K562 (cell line): ENCODE measurements around the gene SLC18A3. TPM values are rescaled to one million over a fixed set of nuclear protein-coding genes. Genes with fewer than 3 reads are reported as not detected.

Experiments
- ARHGAP35 ChIP-seq: fragments of 450-650 bp; IDR thresholded peaks from 2 replicates; pipeline ENCODE4 v1.6.1; 2018; ENCODE audit not compliant: partially characterized antibody
- CHCHD3 ChIP-seq: fragments of 250-450 bp; sonication (Bioruptor Pico); IDR thresholded peaks from 2 replicates; pipeline ENCODE4 v2.1.2; 2022; ENCODE audit warnings: mild to moderate bottlenecking
- CSDE1 ChIP-seq, 2 experiments: fragments of 450-650 bp; IDR thresholded peaks; 2 replicates each; pipeline ENCODE4 v1.6.1; 2016; ENCODE audit warnings: mild to moderate bottlenecking in 1 of 2
- CTCFL ChIP-seq: IDR thresholded peaks from 2 replicates; pipeline ENCODE4 v1.6.1; 2011; ENCODE audit warnings: borderline replicate concordance, low read depth, mild to moderate bottlenecking, moderate library complexity, low read length; ENCODE audit not compliant: insufficient read depth, poor library complexity, severe bottlenecking
- CXXC5 ChIP-seq: fragments of 250-450 bp; sonication (Bioruptor Pico); IDR thresholded peaks from 2 replicates; pipeline ENCODE4 v1.8.0; 2022; ENCODE audit warnings: inconsistent platforms, mild to moderate bottlenecking, moderate library complexity
- DMBX1 ChIP-seq: fragments of 250-450 bp; sonication (Bioruptor Pico); IDR thresholded peaks from 2 replicates; pipeline ENCODE4 v1.8.0; 2022; ENCODE audit warnings: inconsistent platforms, mild to moderate bottlenecking, moderate library complexity, borderline replicate concordance
- DPF2 ChIP-seq: fragments of 450-650 bp; IDR thresholded peaks from 2 replicates; pipeline ENCODE4 v1.6.1; 2016
- HNRNPK ChIP-seq: fragments of 200-400 bp; formaldehyde crosslinking; IDR thresholded peaks from one replicate; pipeline ENCODE4 v1.6.1; 2018; ENCODE audit warnings: mild to moderate bottlenecking, low read depth, low read length; ENCODE audit not compliant: poor library complexity, severe bottlenecking
- NR1H2 ChIP-seq: sonication (generic); formaldehyde crosslinking; IDR thresholded peaks from 2 replicates; pipeline ENCODE4 v1.4.0; 2020; ENCODE audit warnings: mild to moderate bottlenecking, missing genetic modification reagents
- NR2C2 ChIP-seq, 2 experiments: fragments of 200-800 bp in 1 of 2; sonication (Bioruptor generic) in 1 of 2; sonication (generic) in 1 of 2; formaldehyde crosslinking in 1 of 2; IDR thresholded peaks; 2 replicates each; pipeline versions ENCODE4 v1.6.1 to v1.8.0; 2016 to 2022; ENCODE audit warnings: mild to moderate bottlenecking in 1 of 2, missing compliant biosample characterization in 1 of 2, missing genetic modification characterization in 1 of 2, missing genetic modification reagents in 1 of 2
- POLR2A ChIP-seq: fragments of 450-650 bp; conservative IDR thresholded peaks from 2 replicates; pipeline ENCODE4 v1.6.1; 2016
- SMAD4 ChIP-seq: fragments of 250-450 bp; sonication (Bioruptor Pico); conservative IDR thresholded peaks from 2 replicates; pipeline ENCODE4 v1.8.0; 2021; ENCODE audit warnings: inconsistent platforms, mild to moderate bottlenecking, moderate library complexity
- TGIF2 ChIP-seq: sonication (generic); formaldehyde crosslinking; IDR thresholded peaks from 2 replicates; pipeline ENCODE4 v1.8.1; 2022; ENCODE audit warnings: mild to moderate bottlenecking, missing genetic modification reagents, moderate library complexity
- ZNF232 ChIP-seq: sonication (generic); formaldehyde crosslinking; IDR thresholded peaks from 2 replicates; pipeline ENCODE4 v1.8.0; 2022; ENCODE audit warnings: mild to moderate bottlenecking, missing genetic modification reagents
- ZNF785 ChIP-seq: fragments of 250-450 bp; sonication (Bioruptor Pico); IDR thresholded peaks from 2 replicates; pipeline ENCODE4 v1.4.0; 2020; ENCODE audit warnings: mild to moderate bottlenecking
- polyA plus RNA-seq, 8 experiments: library from polyadenylated mRNA; depleted of rRNA in 4 of 8; stranded (reverse) in 5 of 8; unstranded in 3 of 8; fragments of >200 nt; fragmentation: Nextera tagmentation in 2 of 8; fragmentation: Illumina TruSeq in 1 of 8; extraction: Ambion mirVana in 2 of 8; extraction: Trizol in 1 of 8; gene quantifications; 2 replicates each; pipeline versions ENCODE4 v1.2.1 to v1.2.3, GENCODE V29; 2011 to 2014; ENCODE audit warnings: inconsistent platforms in 1 of 8, missing spikeins in 1 of 8
- total RNA-seq, 7 experiments: library from RNA; depleted of rRNA in 6 of 7; stranded (reverse); fragments of >200 nt in 6 of 7; fragmentation: Illumina TruSeq in 2 of 7; extraction: Trizol in 2 of 7; gene quantifications; 2 replicates each; pipeline versions ENCODE4 v1.2.1 to v1.2.3, GENCODE V29; 2011 to 2021; ENCODE audit warnings: low replicate concordance in 1 of 7
- TF ChIP-seq, protein P1 (sequence below): fragments of 250-450 bp; sonication (Bioruptor Pico); IDR thresholded peaks from 2 replicates; pipeline ENCODE4 v1.5.0; 2022; ENCODE audit warnings: mild to moderate bottlenecking
- TF ChIP-seq, protein P2 (sequence below): fragments of 250-450 bp; sonication (Bioruptor Pico); IDR thresholded peaks from 2 replicates; pipeline ENCODE4 v1.4.0; 2020; ENCODE audit warnings: mild to moderate bottlenecking
- TF ChIP-seq, protein P3 (sequence below): fragments of 450-650 bp; IDR thresholded peaks from 2 replicates; pipeline ENCODE4 v1.6.1; 2016; ENCODE audit warnings: missing biosample characterization, missing genetic modification characterization
- TF ChIP-seq, protein P4 (sequence below), 2 experiments: fragments of 450-650 bp; IDR thresholded peaks; 2 replicates each; pipeline ENCODE4 v1.6.1; 2016

The SLC18A3 gene
- total and polyA plus RNA-seq, 9 of the 15 experiments (the other 6 are each of a cell fraction or from before 2014, with no cell fraction given), result not detected

GRCh38 chr10:49606981-49607535 is 3.1 kb upstream of the SLC18A3 start (continued):
- TF ChIP-seq, protein P1, sequence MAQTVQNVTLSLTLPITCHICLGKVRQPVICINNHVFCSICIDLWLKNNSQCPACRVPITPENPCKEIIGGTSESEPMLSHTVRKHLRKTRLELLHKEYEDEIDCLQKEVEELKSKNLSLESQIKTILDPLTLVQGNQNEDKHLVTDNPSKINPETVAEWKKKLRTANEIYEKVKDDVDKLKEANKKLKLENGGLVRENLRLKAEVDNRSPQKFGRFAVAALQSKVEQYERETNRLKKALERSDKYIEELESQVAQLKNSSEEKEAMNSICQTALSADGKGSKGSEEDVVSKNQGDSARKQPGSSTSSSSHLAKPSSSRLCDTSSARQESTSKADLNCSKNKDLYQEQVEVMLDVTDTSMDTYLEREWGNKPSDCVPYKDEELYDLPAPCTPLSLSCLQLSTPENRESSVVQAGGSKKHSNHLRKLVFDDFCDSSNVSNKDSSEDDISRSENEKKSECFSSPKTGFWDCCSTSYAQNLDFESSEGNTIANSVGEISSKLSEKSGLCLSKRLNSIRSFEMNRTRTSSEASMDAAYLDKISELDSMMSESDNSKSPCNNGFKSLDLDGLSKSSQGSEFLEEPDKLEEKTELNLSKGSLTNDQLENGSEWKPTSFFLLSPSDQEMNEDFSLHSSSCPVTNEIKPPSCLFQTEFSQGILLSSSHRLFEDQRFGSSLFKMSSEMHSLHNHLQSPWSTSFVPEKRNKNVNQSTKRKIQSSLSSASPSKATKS (CRISPR knock-in tag), result no peak
- TF ChIP-seq, protein P2, sequence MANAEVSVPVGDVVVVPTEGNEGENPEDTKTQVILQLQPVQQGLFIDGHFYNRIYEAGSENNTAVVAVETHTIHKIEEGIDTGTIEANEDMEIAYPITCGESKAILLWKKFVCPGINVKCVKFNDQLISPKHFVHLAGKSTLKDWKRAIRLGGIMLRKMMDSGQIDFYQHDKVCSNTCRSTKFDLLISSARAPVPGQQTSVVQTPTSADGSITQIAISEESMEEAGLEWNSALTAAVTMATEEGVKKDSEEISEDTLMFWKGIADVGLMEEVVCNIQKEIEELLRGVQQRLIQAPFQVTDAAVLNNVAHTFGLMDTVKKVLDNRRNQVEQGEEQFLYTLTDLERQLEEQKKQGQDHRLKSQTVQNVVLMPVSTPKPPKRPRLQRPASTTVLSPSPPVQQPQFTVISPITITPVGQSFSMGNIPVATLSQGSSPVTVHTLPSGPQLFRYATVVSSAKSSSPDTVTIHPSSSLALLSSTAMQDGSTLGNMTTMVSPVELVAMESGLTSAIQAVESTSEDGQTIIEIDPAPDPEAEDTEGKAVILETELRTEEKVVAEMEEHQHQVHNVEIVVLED (CRISPR knock-in tag), result no peak
- TF ChIP-seq, protein P3, sequence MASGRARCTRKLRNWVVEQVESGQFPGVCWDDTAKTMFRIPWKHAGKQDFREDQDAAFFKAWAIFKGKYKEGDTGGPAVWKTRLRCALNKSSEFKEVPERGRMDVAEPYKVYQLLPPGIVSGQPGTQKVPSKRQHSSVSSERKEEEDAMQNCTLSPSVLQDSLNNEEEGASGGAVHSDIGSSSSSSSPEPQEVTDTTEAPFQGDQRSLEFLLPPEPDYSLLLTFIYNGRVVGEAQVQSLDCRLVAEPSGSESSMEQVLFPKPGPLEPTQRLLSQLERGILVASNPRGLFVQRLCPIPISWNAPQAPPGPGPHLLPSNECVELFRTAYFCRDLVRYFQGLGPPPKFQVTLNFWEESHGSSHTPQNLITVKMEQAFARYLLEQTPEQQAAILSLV, result no peak
- TF ChIP-seq CHCHD3 (CRISPR knock-in tag), result no peak
- TF ChIP-seq NR1H2 (CRISPR knock-in tag), result no peak
- peak; percentile 76; the same call in 1 of the 2 replicates for TF ChIP-seq DMBX1 (CRISPR knock-in tag)
- peak; percentile 85; the same call in 1 of the 2 replicates for TF ChIP-seq ZNF232 (CRISPR knock-in tag)
- TF ChIP-seq, protein P4, sequence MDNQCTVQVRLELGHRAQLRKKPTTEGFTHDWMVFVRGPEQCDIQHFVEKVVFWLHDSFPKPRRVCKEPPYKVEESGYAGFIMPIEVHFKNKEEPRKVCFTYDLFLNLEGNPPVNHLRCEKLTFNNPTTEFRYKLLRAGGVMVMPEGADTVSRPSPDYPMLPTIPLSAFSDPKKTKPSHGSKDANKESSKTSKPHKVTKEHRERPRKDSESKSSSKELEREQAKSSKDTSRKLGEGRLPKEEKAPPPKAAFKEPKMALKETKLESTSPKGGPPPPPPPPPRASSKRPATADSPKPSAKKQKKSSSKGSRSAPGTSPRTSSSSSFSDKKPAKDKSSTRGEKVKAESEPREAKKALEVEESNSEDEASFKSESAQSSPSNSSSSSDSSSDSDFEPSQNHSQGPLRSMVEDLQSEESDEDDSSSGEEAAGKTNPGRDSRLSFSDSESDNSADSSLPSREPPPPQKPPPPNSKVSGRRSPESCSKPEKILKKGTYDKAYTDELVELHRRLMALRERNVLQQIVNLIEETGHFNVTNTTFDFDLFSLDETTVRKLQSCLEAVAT (IDR thresholded peaks at IDR 0.05), result no peak
- no peak for TF ChIP-seq CSDE1 (IDR thresholded peaks at IDR 0.05)
- peak; percentile 68; the same call in 1 of the 2 replicates for TF ChIP-seq NR2C2 (CRISPR knock-in tag; IDR thresholded peaks at IDR 0.05)
- TF ChIP-seq NR2C2 (tag; IDR thresholded peaks at IDR 0.05), result no peak
- no peak for TF ChIP-seq ZNF785 (CRISPR knock-in tag)
- TF ChIP-seq DPF2, result no peak
- TF ChIP-seq CTCFL, result no peak
- no peak for TF ChIP-seq HNRNPK
- TF ChIP-seq TGIF2 (CRISPR knock-in tag), result peak; percentile 92
- no peak for TF ChIP-seq ARHGAP35
- peak; percentile 70 for TF ChIP-seq CXXC5
- TF ChIP-seq SMAD4, result peak; percentile 69
- no peak for TF ChIP-seq POLR2A
